ENCODE measurements around the gene LRRC40.

- no peak for TF ChIP-seq CTCF (IDR thresholded peaks at IDR 0.05; ENCODE audit: insufficient read depth, low read length)
- no peak for TF ChIP-seq GABPA (IDR thresholded peaks at IDR 0.05; ENCODE audit: low read depth)
- no peak for TF ChIP-seq REST (IDR thresholded peaks at IDR 0.05; ENCODE audit: insufficient replicate concordance, low read depth)
Observed at GRCh38 chr1:70222716-70223235, 17.4 kb upstream of the LRRC40 start.

Data from HL-60 (cell line).